ENCODE data around the gene GMCL2.

Gene GMCL2

GRCh38 chr5:178203670-178204181 lies 16.6 kb upstream of the GMCL2 start:
- Histone ChIP-seq H3K9me3 (ENCODE audit: control insufficient read depth, insufficient read depth, low read depth, low read length) (no peaks in the 10 kb centered on the region), H3K4me3 (ENCODE audit: low read depth, low read length) (peak overlapping the region; percentile 65), H3K36me3 (ENCODE audit: control insufficient read depth in 2 of 2, insufficient read depth in 1 of 2, low read length in 2 of 2) (peaks cover 17 to 35% of the 10 kb centered on the region in 2 experiments), H3K4me1 (ENCODE audit: control insufficient read depth, insufficient read depth, low read length) (peaks cover 6% of the 10 kb centered on the region; the same call in 1 of the 2 replicates), H3K27ac (ENCODE audit: extremely low read depth, low read depth, low read length) (peak overlapping the region; percentile 69; the same call in 1 of the 2 replicates)
- TF ChIP-seq ZNF704 (tag by site-specific recombination; IDR thresholded peaks at IDR 0.05) = no peak
- TF ChIP-seq ZNF548 (tag by site-specific recombination; IDR thresholded peaks at IDR 0.05) = no peak
- peak; percentile 34; the same call in 1 of the 2 replicates for TF ChIP-seq BCL11B (tag by site-specific recombination; IDR thresholded peaks at IDR 0.05; ENCODE audit: low read depth)
- no peak for TF ChIP-seq ZNF768 (tag by site-specific recombination; IDR thresholded peaks at IDR 0.05)
- TF ChIP-seq BCL6B (tag by site-specific recombination; IDR thresholded peaks at IDR 0.05) = 0 out of 2 replicates have a peak, but pooled peaks have one; percentile 28
- 0 out of 2 replicates have a peak, but pooled peaks have one; percentile 37 for TF ChIP-seq REPIN1 (tag by site-specific recombination; IDR thresholded peaks at IDR 0.05; ENCODE audit: low read depth)
- TF ChIP-seq, protein P1, sequence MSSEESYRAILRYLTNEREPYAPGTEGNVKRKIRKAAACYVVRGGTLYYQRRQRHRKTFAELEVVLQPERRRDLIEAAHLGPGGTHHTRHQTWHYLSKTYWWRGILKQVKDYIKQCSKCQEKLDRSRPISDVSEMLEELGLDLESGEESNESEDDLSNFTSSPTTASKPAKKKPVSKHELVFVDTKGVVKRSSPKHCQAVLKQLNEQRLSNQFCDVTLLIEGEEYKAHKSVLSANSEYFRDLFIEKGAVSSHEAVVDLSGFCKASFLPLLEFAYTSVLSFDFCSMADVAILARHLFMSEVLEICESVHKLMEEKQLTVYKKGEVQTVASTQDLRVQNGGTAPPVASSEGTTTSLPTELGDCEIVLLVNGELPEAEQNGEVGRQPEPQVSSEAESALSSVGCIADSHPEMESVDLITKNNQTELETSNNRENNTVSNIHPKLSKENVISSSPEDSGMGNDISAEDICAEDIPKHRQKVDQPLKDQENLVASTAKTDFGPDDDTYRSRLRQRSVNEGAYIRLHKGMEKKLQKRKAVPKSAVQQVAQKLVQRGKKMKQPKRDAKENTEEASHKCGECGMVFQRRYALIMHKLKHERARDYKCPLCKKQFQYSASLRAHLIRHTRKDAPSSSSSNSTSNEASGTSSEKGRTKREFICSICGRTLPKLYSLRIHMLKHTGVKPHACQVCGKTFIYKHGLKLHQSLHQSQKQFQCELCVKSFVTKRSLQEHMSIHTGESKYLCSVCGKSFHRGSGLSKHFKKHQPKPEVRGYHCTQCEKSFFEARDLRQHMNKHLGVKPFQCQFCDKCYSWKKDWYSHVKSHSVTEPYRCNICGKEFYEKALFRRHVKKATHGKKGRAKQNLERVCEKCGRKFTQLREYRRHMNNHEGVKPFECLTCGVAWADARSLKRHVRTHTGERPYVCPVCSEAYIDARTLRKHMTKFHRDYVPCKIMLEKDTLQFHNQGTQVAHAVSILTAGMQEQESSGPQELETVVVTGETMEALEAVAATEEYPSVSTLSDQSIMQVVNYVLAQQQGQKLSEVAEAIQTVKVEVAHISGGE (tag by site-specific recombination; conservative IDR thresholded peaks at IDR 0.05; ENCODE audit: low read depth) = peak; percentile 89
- TF ChIP-seq ZNF449 (tag by site-specific recombination; IDR thresholded peaks at IDR 0.05) = 0 out of 2 replicates have a peak, but pooled peaks have one; percentile 45
- TF ChIP-seq PRDM10 (tag by site-specific recombination; IDR thresholded peaks at IDR 0.05) = peak; percentile 85
- peak; percentile 30 for TF ChIP-seq KLF9 (tag by site-specific recombination; IDR thresholded peaks at IDR 0.05; ENCODE audit: low read depth)
- POLR2A ChIA-PET = interaction anchor here (0.7 to 1.5 kb wide), 32 partner anchors 8 to 1347 kb away, joined by 3 to 45 read pairs (median 4); partner anchors contain the start of genes B4GALT7, NHP2, PDLIM7 and PHYKPL
- CTCF ChIA-PET = interaction anchor here (1.2 kb wide), 2 partner anchors 42 to 57 kb away, joined by 3 read pairs; no protein-coding TSS in a partner anchor

- ChIA-PET CTCF (no interaction called here), POLR2A (interaction anchor here (0.6 kb wide), 1 partner anchor 1200 kb away, joined by 3 read pairs; no protein-coding TSS in a partner anchor)
- TF ChIP-seq ZNF707 (tag by site-specific recombination; IDR thresholded peaks at IDR 0.05) (no peak), ZNF514 (tag by site-specific recombination; IDR thresholded peaks at IDR 0.05) (no peak), ZFP37 (tag by site-specific recombination; IDR thresholded peaks at IDR 0.05) (no peak), ZNF596 (tag by site-specific recombination; IDR thresholded peaks at IDR 0.05) (no peak), ZNF768 (tag by site-specific recombination; IDR thresholded peaks at IDR 0.05) (no peak), ZFP41 (tag by site-specific recombination; IDR thresholded peaks at IDR 0.05; ENCODE audit: borderline replicate concordance) (no peak), ZNF350 (tag by site-specific recombination; IDR thresholded peaks at IDR 0.05) (no peak)
- H3K36me3 ChIP-seq (ENCODE audit: control insufficient read depth in 2 of 2, insufficient read depth in 1 of 2, low read length in 2 of 2) = peaks cover 9 to 23% of the 10 kb centered on the region in 2 experiments; a peak in 2 of 3 replicates
- no peak overlapping the region for H3K27ac ChIP-seq (ENCODE audit: extremely low read depth, low read depth, low read length)
- peaks cover 2% of the 10 kb centered on the region; the same call in 1 of the 2 replicates for H3K4me1 ChIP-seq (ENCODE audit: control insufficient read depth, insufficient read depth, low read length)
- no peaks in the 10 kb centered on the region for H3K9me3 ChIP-seq (ENCODE audit: control insufficient read depth, insufficient read depth, low read depth, low read length)
- no peak overlapping the region for H3K4me3 ChIP-seq (ENCODE audit: low read depth, low read length)
These were observed 15.4 kb upstream of the GMCL2 start for GRCh38 chr5:178202541-178202940.
